Measurements from ENCODE around the gene CYB5R2.

- TF ChIP-seq CTCF (IDR thresholded peaks at IDR 0.05; ENCODE audit: low read depth, low read length) (no peak), POLR2A (IDR thresholded peaks at IDR 0.05; ENCODE audit: extremely low read depth, insufficient read length) (no peak)
Measured at GRCh38 chr11:7632211-7632610, 41.1 kb downstream of the CYB5R2 start.
